Neural cell (in vitro differentiated cells): Measurements from ENCODE around the gene AASDH. TPM values are rescaled to one million over a fixed set of nuclear protein-coding genes. Genes with fewer than 3 reads are reported as not detected.

Source experiments
- H2AFZ ChIP-seq: fragments of 200-600, 300-800 bp; sonication (generic), shearing (Covaris generic); 2 replicates; pipeline ENCODE4 v1.6.0; 2014; ENCODE audit warnings: low read depth, mild to moderate bottlenecking, antibody characterized with exemption, low read length, moderate library complexity
- H3F3A ChIP-seq: fragments of 200-600 bp; shearing (Covaris generic); 2 replicates; pipeline ENCODE4 v1.6.1; 2016; ENCODE audit warnings: mild to moderate bottlenecking, moderate library complexity, mixed read lengths, antibody characterized with exemption, low read length; ENCODE audit not compliant: insufficient read depth, poor library complexity, severe bottlenecking
- H3K27ac ChIP-seq: fragments of 200-600, 300-800 bp; sonication (generic), shearing (Covaris generic); 2 replicates; pipeline ENCODE4 v1.5.1; 2014; ENCODE audit warnings: mild to moderate bottlenecking, low read length, moderate library complexity
- H3K27me3 ChIP-seq: fragments of 300-800, 200-600 bp; sonication (generic), shearing (Covaris generic); 2 replicates; pipeline ENCODE4 v1.6.0; 2014; ENCODE audit warnings: mild to moderate bottlenecking, low read depth, low read length, moderate library complexity; ENCODE audit not compliant: insufficient read depth
- H3K36me3 ChIP-seq: fragments of 300-800, 200-600 bp; sonication (generic), shearing (Covaris generic); 2 replicates; pipeline ENCODE4 v1.5.1; 2014; ENCODE audit warnings: mild to moderate bottlenecking, antibody characterized with exemption, low read length, moderate library complexity; ENCODE audit not compliant: insufficient read depth
- H3K4me2 ChIP-seq: fragments of 300-800, 200-600 bp; sonication (generic), shearing (Covaris generic); 2 replicates; pipeline ENCODE4 v1.6.0; 2014; ENCODE audit warnings: mild to moderate bottlenecking, low read length
- H3K4me3 ChIP-seq: fragments of 300-800, 200-600 bp; sonication (generic), shearing (Covaris generic); 2 replicates; pipeline ENCODE4 v1.5.1; 2014; ENCODE audit warnings: mild to moderate bottlenecking, low read length, moderate library complexity
- H3K79me2 ChIP-seq: fragments of 200-600 bp; shearing (Covaris generic); replicated peaks from 2 replicates; pipeline ENCODE4 v1.6.0; 2014; ENCODE audit warnings: mild to moderate bottlenecking, low read length, moderate library complexity; ENCODE audit not compliant: insufficient read depth
- H3K9ac ChIP-seq: fragments of 300-800, 200-600 bp; sonication (generic), shearing (Covaris generic); 2 replicates; pipeline ENCODE4 v1.6.1; 2016; ENCODE audit warnings: mild to moderate bottlenecking, low read length, mixed read lengths
- H3K9me2 ChIP-seq: fragments of 200-600 bp; shearing (Covaris generic); 2 replicates; pipeline ENCODE4 v1.6.1; 2016; ENCODE audit warnings: mild to moderate bottlenecking, low read length, mixed read lengths; ENCODE audit not compliant: insufficient read depth
- H3K9me3 ChIP-seq: fragments of 200-600, 300-800 bp; sonication (generic), shearing (Covaris generic); 2 replicates; pipeline ENCODE4 v1.6.1; 2016; ENCODE audit warnings: mild to moderate bottlenecking, mixed run types, low read length, moderate library complexity, mixed read lengths
- H4K20me1 ChIP-seq: fragments of 200-600 bp; shearing (Covaris generic); 2 replicates; pipeline ENCODE4 v1.6.1; 2016; ENCODE audit warnings: mild to moderate bottlenecking, mixed run types; ENCODE audit not compliant: insufficient read depth
- EP300 ChIP-seq: fragments of 450-650 bp; conservative IDR thresholded peaks from 2 replicates; pipeline ENCODE4 v1.6.1; 2014; ENCODE audit warnings: antibody characterized with exemption, mild to moderate bottlenecking, moderate library complexity; ENCODE audit not compliant: poor library complexity, severe bottlenecking
- EZH2 ChIP-seq: fragments of 200-600, 300-800 bp; shearing (Covaris generic), sonication (generic); IDR thresholded peaks from 2 replicates; pipeline ENCODE4 v1.6.1; 2014; ENCODE audit warnings: antibody characterized with exemption, low read length, borderline replicate concordance, mild to moderate bottlenecking; ENCODE audit not compliant: insufficient read depth, poor library complexity, severe bottlenecking
- MXI1 ChIP-seq: fragments of 450-650 bp; conservative IDR thresholded peaks from 2 replicates; pipeline ENCODE4 v1.6.1; 2014; ENCODE audit warnings: antibody characterized with exemption, mild to moderate bottlenecking; ENCODE audit not compliant: poor library complexity, severe bottlenecking
- POLR2AphosphoS5 ChIP-seq: IDR thresholded peaks from 2 replicates; pipeline ENCODE4 v1.6.1; 2012
- RAD21 ChIP-seq: fragments of 450-650 bp; conservative IDR thresholded peaks from 2 replicates; pipeline ENCODE4 v1.6.1; 2014; ENCODE audit warnings: antibody characterized with exemption, mild to moderate bottlenecking, moderate library complexity
- SMC3 ChIP-seq: fragments of 450-650 bp; conservative IDR thresholded peaks from 2 replicates; pipeline ENCODE4 v1.6.1; 2014; ENCODE audit warnings: antibody characterized with exemption, mild to moderate bottlenecking, moderate library complexity; ENCODE audit not compliant: poor library complexity
- TAF1 ChIP-seq: IDR thresholded peaks from 2 replicates; pipeline ENCODE4 v1.6.1; 2012; ENCODE audit warnings: low read depth
- polyA plus RNA-seq: library from polyadenylated mRNA; depleted of rRNA; stranded (reverse); fragments of >200 nt; gene quantifications from 2 replicates; pipeline ENCODE4 v1.2.3, GENCODE V29; 2014
- TF ChIP-seq, protein P1 (sequence below): IDR thresholded peaks from 2 replicates; pipeline ENCODE4 v1.6.1; 2012; ENCODE audit warnings: borderline replicate concordance
- TF ChIP-seq, protein P2 (sequence below): fragments of 450-650 bp; IDR thresholded peaks from 2 replicates; pipeline ENCODE4 v1.5.1; 2014; ENCODE audit warnings: antibody characterized with exemption, mild to moderate bottlenecking, moderate library complexity; ENCODE audit not compliant: poor library complexity, severe bottlenecking

Gene AASDH
- polyA plus RNA-seq, 1 donor from 2014 or later = 21.8 TPM

DNA sequence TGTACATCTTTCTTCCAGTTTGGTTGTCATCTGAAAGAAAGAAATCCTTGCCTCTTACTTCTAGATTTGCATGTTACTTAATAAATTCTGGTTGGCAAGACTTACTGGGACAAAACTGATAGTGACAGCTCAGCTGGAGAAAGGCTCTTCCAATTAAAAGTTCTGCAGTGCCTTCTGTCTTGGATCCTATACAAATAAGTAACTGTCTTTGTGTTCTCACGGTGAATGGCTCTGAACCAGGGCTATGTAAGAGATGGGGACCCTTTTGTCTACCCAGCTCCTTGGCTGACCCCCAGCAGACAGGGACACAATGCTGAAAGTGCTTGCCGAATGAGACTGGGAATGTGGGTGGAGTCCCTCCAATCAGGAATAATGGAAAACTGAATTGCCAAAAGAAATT lies 89.5 kb downstream of the AASDH start:
- Histone ChIP-seq H3K79me2 (no peaks in the 10 kb centered on the region), H3K9me3 (no peaks in the 10 kb centered on the region), H3K36me3 (no peaks in the 10 kb centered on the region), H3K27ac (no peak overlapping the region), H3K9ac (no peak overlapping the region), H3F3A (no peaks in the 10 kb centered on the region), H2AFZ (no peak overlapping the region), H3K4me2 (no peak overlapping the region), H3K9me2 (no peaks in the 10 kb centered on the region), H3K27me3 (no peaks in the 10 kb centered on the region), H4K20me1 (no peaks in the 10 kb centered on the region), H3K4me3 (no peak overlapping the region)
- TF ChIP-seq, protein P1, sequence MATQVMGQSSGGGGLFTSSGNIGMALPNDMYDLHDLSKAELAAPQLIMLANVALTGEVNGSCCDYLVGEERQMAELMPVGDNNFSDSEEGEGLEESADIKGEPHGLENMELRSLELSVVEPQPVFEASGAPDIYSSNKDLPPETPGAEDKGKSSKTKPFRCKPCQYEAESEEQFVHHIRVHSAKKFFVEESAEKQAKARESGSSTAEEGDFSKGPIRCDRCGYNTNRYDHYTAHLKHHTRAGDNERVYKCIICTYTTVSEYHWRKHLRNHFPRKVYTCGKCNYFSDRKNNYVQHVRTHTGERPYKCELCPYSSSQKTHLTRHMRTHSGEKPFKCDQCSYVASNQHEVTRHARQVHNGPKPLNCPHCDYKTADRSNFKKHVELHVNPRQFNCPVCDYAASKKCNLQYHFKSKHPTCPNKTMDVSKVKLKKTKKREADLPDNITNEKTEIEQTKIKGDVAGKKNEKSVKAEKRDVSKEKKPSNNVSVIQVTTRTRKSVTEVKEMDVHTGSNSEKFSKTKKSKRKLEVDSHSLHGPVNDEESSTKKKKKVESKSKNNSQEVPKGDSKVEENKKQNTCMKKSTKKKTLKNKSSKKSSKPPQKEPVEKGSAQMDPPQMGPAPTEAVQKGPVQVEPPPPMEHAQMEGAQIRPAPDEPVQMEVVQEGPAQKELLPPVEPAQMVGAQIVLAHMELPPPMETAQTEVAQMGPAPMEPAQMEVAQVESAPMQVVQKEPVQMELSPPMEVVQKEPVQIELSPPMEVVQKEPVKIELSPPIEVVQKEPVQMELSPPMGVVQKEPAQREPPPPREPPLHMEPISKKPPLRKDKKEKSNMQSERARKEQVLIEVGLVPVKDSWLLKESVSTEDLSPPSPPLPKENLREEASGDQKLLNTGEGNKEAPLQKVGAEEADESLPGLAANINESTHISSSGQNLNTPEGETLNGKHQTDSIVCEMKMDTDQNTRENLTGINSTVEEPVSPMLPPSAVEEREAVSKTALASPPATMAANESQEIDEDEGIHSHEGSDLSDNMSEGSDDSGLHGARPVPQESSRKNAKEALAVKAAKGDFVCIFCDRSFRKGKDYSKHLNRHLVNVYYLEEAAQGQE = no peak
- TF ChIP-seq TAF1 (no peak), SMC3 (no peak), POLR2AphosphoS5 (no peak), MXI1 (no peak), EP300 (no peak), EZH2 (no peak), RAD21 (no peak)
- TF ChIP-seq, protein P2, sequence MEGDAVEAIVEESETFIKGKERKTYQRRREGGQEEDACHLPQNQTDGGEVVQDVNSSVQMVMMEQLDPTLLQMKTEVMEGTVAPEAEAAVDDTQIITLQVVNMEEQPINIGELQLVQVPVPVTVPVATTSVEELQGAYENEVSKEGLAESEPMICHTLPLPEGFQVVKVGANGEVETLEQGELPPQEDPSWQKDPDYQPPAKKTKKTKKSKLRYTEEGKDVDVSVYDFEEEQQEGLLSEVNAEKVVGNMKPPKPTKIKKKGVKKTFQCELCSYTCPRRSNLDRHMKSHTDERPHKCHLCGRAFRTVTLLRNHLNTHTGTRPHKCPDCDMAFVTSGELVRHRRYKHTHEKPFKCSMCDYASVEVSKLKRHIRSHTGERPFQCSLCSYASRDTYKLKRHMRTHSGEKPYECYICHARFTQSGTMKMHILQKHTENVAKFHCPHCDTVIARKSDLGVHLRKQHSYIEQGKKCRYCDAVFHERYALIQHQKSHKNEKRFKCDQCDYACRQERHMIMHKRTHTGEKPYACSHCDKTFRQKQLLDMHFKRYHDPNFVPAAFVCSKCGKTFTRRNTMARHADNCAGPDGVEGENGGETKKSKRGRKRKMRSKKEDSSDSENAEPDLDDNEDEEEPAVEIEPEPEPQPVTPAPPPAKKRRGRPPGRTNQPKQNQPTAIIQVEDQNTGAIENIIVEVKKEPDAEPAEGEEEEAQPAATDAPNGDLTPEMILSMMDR = no peak

DNA sequence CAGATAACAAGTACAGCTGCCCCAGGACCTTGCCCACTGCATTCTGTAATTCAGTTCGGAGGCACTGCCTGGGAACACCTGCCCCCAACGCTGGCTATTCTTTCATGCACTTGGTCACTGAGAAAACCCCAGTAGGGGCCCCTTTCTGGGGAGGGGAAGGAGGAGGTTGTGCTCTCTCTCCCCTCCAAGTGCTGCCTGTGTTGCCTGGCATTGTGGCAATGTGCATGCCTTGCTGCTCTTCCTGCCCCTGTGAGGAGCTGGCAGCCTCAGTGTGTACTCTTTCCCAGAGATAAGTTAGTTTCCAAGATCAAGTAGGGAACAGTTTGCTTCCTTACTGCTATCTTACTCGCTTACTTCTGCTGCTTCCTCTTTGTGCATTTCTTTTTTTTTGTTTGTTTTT lies 90.8 kb downstream of the AASDH start:
- no peaks in the 10 kb centered on the region for H3K27me3 ChIP-seq
- no peak overlapping the region for H2AFZ ChIP-seq
- H3K9me2 ChIP-seq = no peaks in the 10 kb centered on the region
- H3K9me3 ChIP-seq = no peaks in the 10 kb centered on the region
- no peak overlapping the region for H3K4me2 ChIP-seq
- H3K4me3 ChIP-seq = no peak overlapping the region
- TF ChIP-seq POLR2AphosphoS5 = no peak
- TF ChIP-seq, protein P2 = no peak
- TF ChIP-seq MXI1 = no peak
- H3K36me3 ChIP-seq = no peaks in the 10 kb centered on the region
- H4K20me1 ChIP-seq = no peaks in the 10 kb centered on the region
- H3K9ac ChIP-seq = no peak overlapping the region
- H3F3A ChIP-seq = no peaks in the 10 kb centered on the region
- H3K79me2 ChIP-seq = no peaks in the 10 kb centered on the region
- H3K27ac ChIP-seq = no peak overlapping the region
